ENCODE results near the gene IRF6.

Gene IRF6

DNA sequence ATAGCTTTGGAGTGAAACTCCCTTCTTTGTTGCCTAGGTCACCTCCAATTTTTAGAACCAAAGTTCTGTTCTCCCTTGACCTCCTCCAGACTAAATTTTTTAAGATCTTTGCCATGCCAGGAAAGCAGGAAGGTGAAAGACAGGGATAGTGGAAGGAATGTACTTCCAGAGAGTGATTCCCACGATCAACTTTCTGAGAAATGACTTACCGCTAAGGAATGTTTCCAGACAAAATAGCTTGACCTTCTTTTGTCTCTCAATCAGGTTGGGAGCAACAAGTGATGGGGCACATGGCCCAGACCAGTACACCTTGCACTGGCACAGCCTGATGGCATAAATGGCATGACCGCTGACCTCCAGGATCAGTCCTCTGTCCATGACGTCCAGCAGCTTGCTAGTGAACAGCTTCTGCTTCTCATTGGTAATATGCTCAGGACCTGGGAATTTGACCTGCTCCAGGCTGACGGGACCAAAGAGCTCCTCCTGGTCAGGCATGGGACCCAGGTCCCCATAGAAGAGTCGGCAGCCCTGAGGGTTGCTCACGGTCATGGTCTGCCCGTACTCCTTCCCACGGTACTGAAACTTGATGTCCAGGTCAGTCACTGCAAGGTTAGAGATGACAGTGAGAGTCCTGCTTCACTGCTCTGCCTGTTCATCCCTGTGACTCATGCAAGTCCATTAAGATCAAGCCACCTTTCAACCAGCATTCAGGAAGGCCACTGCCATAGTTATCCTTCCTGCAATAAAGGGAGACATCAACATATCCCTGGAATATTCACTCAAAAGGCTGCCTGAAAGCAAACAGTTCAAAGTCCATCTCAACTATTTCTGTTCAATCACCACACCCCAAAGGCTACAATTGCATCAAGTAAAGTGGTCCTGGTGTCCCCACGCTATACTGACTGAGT is 15.4 kb downstream of the IRF6 start:
- no peak for DNase-seq

DNA sequence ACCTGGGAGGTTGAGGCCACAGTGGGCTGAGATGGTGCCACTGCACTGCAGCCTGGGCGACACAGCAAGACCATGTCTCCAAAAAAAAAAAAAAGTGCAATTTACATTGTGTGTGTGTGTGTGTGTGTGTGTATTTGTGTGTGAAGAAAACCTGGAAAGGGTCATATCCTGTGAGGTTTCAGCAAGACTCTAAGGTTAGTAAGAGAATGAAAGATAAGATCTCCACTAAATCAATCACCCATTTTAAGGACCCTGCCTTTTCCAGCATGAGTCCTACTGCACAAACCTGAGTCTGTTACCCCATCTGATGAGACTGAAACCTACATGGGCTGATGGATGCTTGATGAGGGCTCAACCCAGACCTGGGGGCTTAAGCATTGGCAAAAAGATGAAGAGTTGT is 16.7 kb downstream of the IRF6 start:
- no peak for DNase-seq

DNA sequence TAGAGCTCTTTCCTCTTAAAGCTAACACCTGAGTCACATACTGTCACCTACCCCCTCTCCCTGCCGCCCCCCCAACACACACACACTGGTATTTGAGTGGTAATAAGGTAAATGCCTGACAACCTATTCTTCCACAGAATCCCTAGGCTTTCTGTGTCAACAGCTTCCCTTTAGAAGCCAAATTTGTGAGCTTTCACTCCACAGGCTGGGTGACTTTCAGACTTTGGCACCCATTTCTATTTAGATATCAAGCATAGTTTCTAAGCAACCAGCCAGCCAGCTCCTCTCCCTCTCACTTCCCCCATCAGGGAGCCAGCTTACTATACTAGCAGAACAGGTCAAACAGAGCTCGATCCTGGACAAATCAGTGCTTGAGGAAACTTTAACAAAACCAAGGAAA is 18.4 kb downstream of the IRF6 start:
- DNase-seq = no peak

DNA sequence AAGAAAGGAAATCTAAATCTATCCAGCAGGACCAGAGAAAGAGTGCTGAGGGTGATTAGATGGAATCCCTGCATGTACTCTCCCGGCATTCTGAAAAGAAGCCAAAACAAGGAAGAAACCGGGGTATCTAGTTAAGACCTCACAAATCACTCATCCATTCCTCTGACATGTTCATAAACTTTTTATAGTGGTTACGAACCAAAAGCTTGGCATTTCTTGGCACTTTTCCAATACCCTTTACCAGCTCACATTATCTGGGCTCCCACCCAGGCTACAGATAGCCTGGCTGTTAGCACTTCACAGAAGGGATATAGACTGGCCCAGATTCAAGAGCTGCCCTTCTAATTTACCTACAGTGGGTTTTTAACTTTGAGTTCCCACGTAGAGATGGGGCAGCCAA is 19.8 kb downstream of the IRF6 start:
- DNase-seq = no peak

DNA sequence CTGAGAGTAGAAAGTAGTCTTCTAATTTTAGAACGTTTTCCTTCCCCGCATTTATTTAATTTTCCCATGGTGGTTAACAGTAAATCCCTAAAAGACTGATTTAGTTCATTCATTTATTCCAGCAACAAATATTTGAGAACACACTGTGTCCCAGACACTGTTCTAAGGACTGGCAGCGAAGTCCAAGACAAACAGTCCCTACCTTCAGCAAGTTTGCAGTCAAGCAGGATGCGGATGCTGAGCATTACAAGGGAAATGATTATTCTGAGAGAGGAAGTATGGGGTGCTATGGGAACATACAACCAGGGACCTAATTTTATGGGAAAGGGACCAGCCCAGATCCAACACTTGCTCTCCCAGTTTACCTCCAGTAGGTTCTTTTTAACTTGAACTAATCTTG is 20.4 kb downstream of the IRF6 start:
- no peak for DNase-seq

DNA sequence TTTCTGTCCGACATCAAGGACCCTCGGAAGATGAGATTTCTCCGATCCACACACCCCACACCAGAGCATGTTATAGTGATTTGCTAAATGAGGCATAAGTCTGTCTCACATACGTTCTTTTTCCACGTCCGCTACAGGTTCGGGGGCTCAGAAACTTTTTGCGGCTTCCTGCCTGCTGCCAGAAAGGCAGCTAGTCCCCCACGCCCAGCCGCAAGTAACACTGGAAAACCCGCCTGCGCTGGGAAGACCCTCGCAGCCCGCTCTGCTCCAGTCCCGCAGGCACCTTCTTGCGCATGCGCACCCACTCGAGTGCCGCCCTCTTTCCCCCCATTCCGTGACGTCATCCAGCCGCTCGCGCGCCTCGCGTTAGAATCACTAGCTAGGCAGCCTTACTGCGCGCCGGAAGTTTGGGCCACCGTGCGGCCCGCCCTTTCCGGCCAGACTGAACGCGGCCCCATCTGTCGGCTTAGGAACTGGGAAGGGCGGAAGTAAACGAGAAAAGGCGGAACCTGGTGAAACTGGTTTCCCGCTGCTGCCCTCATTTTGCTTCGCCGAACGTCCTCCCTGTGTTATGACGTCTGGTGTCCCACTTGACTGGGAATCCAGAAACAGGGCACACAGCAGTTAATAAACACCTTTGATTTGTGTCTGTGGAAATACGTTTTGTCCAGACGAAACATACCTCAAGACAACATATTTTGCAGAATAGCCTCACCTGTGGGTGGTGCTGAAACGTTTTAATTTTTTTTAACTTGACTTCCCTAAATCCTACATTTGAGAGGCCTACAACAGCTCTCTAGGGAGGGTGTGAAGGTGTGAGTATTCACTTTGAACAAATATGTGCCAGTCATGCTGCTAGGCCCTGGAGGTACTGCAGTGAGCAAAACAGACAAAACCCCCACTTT is 21.4 kb downstream of the IRF6 start, which contains the start of gene C1orf74:
Gene C1orf74 (minus strand): TSS at position 295 of the 905 bp plus-strand sequence. CDS start 925 bp downstream, outside the sequence.
- peak; percentile 88 to 97 for DNase-seq

DNA sequence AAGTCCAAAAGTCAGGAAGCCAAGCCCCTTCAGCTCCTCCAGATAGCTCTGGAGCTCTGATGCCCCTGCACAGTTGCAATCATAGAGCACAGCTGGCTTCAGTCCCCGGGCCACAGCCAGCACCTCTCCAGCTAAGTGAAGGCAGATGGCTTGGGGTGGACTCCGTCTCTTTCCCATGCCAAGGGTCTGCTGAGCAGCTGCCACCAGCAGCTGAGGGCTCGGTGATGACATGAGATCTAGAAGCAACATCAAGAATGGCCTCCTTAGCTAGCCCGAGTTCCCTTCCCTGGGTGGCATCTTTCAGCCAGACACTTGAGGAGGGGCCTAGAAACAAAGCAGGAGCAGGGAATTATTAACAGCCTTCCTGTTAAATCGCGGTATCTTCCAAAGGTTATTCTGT is 22.6 kb downstream of the IRF6 start:
- DNase-seq = peak; percentile 30 to 76

DNA sequence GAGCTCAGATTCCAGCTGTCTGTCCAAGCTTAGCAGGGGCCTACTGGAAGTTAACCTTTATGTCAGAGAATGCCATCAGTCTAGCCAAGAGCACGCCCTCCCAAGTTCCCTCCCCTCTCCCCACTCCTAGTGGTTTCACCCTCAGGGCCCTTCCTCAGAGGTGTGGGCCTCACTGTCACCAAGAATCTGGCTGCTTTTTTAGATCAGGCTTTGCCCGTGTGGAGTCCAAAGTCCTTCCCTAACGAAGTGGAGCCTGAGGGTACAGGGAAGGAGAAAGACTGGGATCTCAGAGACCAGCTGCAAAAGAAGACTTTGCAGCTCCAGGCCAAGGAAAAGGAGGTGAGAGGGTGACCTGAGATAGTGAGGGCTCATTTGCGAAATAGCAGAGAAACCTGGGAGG is 25.7 kb downstream of the IRF6 start:
- DNase-seq = no peak

DNA sequence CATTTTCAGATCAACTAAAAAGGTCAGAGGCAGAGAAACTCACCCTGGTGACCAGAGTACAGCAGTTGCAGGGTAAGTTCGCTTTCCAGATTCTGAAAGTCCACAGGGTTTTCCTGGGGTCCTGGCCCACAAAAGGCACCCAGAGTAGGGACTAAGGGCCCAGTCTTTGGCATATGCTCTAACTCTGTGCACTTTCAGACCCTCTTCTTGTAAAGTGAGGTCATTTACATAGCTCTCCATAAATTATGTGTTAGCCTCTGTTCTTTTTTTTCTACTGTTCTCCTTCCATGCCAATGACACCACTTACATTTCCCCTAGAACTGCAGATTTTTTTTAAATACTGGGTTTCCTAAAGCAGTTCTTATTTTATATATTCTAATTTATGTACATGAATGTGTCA is 27.8 kb downstream of the IRF6 start:
- DNase-seq = no peak

DNA sequence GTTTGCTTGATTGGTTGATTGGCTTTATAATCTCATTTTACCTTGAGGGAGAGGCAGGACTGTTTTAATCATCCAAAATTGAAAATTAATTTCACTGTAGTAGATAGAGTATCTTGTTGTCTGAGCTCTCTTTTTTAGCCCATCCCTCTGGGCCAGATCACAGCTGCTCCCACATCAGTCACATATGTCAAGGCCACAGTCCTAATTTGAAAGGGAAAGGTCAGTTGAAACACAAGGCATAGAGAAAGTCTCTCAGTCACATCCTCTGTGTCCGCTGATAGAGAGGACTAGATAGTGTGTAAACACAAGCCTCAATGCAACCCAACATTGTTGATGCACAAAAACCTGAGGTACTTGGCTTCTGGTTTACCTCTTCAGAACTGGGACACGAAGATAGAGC is 28.4 kb downstream of the IRF6 start:
- no peak for DNase-seq

DNA sequence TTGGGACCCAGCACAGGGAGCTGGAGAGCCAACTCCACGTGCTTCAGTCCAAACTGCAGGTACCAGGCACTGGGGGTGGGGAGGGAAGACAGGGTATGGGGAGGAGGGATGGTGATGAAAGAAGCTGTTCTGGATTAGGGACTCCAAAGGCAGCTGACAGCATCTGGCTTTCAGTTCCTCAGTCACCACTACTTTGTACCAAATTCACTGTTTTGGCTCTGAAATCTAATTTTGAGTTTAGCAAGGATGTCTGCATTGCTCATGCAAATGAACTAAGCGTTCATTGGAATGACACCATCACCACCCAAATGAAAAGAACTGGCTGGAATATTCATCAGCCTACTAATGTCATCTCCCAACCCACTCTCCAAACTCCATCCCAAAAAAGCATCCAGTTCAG is 30.3 kb downstream of the IRF6 start:
- DNase-seq = no peak

DNA sequence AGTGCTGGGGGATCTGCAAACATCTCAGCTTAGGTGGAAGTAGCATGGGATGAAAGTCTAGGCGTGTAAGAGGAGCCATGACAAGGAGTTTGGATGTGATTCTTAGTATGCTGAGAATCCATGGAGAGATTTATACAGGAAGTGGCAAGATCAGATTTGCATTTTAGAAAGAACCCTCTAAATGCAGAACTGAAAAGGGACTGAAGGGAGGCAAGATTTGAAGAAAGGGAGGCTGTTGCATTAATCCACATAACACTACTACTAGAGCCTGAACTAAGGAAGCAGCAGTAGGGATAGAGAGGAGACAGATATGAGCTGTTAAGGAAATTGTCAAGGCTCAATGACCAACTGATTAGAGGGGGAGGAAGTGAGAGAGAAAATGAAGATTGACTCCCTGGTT is 31.4 kb downstream of the IRF6 start:
- DNase-seq = no peak

DNA sequence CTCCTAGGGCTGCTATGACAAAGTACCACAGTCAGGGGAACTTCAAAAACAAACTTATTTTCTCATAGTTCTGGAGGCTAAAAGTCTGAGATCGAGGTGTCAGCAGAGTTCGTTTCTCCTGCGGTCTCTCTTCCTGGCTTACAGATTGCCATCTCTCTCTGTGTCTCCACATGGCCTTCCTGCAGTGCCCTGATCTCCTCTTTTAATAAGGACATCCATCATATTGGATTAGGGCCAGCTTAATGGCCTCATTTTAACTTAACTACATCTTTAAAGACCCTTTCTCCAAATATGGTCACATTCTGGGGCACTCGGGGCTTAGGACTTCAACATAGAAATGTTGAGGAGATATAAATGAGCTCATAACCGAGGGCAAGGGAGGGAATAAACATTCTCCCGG is 33.8 kb downstream of the IRF6 start:
- DNase-seq = no peak

DNA sequence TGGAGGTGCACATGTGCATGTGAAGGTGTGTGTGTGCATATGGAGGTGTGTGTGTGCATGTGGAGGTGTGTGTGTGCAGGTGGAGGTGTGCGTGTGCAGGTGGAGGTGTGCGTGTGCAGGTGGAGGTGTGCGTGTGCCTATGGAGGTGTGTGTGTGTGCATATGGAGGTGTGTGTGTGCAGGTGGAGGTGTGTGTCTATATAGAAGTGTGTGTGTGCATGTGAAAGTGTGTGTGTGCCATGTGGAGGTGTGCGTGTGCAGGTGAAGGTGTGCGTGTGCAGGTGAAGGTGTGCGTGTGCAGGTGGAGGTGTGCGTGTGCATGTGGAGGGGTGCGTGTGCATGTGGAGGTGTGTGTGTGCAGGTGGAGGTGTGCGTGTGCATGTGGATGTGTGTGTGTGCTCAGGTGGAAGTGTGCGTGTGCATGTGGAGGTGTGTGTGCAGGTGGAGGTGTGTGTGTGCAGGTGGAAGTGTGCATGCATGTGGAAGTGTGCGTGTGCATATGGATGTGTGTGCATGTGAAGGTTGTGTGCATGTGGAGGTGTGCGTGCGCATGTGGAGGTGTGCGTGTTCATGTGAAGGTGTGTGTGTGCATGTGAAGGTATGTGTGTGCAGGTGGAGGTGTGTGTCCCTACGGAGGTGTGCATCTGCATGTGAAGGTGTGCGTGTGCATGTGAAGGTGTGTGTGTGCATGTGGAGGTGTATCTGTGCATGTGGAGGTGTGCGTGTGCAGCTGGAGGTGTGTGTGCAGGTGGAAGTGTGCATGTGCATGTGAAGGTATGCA is 35.1 kb downstream of the IRF6 start:
- no peak for DNase-seq

DNA sequence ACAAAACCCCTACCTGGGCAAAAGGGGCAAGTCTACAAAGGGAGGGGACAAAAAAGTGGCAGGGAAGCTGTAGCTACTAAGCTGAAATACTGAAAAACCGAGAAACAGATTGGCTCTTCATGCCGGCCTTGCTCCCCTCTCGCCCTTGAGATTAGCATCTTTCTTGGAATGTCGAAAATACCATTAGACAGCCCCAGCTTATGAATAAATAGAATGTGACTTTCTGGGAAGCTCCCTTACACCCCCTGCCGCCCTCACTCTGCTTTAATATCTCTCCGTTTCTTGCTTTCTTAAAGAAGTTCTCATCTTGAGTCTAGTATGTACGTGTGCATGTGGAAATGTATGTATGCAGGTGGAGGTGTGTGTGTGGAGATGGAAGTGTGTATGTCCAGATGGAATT is 36.0 kb downstream of the IRF6 start:
- DNase-seq = no peak

DNA sequence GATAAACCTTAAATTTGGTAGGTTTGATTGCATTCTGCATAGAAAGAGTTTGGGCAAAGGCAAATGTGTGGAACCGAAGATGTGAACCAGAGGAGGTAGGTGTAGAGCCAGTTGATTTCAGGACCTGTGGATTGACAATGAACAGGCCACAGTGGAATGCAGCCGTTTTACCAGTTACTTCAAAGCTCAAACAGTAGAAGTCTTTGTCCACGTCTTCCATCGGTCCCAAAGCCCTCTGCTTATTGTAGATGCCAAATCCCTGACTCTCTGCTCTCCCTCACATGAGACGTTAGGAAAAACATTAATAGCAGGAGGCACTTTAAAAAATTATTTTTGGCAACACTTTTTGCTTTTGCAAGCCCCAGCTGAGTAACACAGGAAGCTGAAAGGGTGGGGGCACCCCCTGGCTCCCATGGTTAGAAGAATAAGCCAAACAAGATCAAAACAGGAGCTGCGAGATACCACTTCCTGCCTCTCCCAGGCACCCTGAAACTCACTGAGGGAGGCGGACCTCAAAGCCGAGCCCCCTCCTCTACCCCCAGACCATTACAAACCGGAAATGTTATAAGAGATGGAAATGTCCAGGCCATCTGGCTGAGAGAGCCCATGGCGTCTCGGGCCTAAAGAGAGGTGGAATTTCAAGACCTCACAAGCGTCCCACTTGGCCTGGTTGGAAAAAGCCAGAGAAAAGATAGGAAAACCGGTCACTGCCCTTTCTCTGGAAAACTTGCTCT is 36.6 kb downstream of the IRF6 start:
- DNase-seq = no peak

DNA sequence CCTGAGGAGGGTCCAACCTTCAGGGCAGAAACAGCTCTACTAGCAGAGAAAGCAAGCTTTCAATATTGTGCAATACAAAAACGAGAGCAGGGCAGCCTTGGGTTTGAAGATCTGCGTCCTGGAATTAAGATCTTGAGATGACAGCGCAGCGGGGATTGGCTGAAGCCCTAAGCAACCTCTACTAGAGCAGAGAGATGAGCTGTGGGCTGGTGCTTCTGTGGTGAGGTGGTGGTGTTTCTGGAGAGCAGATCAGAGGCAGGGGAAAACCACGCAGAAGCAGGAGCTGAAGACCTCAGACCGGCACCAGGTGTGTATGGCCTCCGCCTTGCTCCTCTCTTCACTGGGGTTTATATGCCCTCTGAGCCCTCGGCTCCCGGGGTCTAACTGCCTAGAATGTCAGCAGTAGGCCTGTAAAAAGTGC is 37.6 kb downstream of the IRF6 start:
- DNase-seq = no peak

DNA sequence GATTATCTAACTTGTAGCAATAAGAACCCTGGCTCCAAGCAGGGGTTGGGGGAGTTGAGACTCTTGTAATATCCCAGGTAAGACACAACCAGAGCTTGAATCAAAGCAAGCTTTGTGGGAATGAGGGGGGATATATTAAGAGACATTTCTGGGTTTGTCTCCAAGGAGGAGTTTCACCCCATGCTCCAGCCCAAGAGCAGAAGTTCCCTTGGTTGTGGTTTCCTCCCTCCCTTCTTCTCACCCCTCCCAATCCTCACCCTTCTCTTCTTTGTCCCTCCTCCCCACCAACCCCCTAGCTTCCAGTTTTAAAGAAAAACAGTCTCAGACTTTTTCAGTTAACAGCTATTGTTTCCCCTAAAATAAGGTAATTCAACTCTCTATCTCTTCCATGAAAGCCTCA is 38.2 kb downstream of the IRF6 start:
- DNase-seq = no peak

DNA sequence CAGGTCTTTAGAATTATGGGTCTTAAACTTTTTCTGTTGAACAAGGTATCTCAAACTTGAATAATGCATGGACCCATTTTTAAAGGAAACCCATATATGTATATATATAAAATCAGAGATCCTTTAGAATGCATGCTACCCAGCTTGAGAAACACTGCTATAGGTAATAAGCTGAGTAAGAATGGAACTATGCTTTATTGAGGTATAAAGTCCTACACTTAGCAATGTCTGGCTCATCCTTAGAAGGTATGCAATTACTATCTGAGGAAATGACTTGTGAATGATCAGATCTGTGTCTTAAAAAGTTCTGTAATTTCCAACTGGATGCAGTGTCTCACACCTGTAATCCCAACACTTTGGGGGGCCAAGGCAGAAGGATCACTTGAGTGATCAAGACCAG is 38.8 kb downstream of the IRF6 start:
- DNase-seq = no peak

DNA sequence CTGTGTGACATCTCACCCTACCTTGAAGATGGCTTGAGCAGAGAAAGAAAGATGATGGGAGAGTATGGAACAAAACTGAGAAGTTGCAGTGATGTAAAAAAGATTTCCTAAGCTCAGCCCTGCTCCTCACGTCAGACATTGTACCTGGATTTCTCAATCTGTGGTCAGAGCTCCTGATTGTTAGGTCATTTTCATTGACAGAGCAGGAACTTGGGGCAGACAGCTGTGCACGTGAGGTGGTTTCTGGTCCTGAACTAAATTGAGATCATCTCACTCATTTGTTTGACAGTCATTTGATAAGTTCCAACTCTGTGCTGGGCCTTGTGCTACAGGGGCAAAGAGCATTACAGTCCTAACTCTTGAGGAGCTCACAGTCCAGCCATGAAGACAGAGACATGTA is 39.9 kb downstream of the IRF6 start:
- DNase-seq = no peak

DNA sequence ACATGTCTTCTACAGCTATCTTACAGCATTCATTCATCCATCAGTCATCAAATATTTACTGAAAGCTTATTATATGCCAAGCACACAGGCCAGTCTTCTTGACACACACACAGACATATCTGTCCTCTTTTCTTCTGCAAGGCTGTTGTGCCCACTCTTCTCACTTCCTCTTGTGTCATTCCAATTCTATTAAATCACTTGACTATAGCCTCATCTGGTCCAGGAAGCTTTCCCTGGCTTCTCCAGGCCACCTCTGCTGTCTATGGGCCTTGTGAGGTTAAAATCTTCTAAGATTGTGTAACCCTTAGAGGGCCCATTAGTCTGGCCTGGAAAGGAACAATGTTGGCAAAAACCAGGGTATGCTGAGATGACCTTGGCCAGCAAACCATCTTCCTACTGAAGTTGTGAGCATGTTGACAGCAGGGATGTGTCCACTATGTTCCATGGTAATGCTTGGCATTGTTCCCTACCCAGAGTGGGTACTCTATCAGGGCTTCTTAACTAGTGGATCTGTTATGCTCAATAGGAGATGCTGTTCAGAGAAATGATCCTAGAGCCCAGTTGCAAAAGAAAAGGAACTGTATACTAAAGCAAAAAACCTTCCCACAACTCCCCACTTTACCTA is 44.8 kb downstream of the IRF6 start:
- no peak for DNase-seq

DNA sequence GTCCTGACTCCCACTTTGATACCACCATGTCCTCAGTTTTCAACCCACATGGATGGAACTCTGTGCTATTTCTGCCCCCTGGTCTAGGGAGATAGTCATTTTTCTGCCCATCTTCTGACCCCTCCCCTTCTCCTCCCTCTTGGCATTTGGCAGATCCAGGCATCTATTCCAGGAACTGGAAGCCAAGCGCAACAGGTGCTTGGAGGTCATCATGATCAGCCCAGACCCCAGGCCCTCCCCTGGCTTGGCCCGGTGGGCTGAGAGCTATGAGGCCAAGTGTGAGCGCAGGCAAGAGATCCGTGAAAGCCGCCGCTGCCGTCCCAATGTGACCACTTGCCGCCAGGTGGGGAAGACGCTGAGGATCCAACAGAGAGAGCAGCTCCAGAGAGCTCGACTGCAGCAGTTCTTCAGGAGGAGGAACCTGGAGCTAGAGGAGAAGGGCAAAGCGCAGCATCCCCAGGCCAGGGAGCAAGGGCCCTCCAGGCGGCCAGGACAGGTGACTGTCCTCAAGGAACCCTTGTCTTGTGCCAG is 46.0 kb downstream of the IRF6 start:
- DNase-seq = no peak
